Panc1 (cell line): ENCODE results near the gene CREB5. TPM values are rescaled to one million over a fixed set of nuclear protein-coding genes. Genes with fewer than 3 reads are reported as not detected.

Experiments
- ATAC-seq: fragments of 200-7000 bp; cut with Tn5 transposase; 2 replicates; pipeline ENCODE4 v1.9.1; 2020; ENCODE audit warnings: mild to moderate bottlenecking, moderate library complexity
- BruUV-seq: library from RNA; stranded (reverse); fragments of 400-500 nt; replicated peaks from 2 replicates; lab custom pipeline; 2021; lab: Mats Ljungman, UMichigan
- CTCF ChIA-PET: fragments of 300-600 bp; sonication (Branson Sonifier 250); formaldehyde crosslinking; loops from one replicate; lab custom pipeline; 2022; ENCODE audit warnings: antibody characterized with exemption; lab: Charles Lee
- POLR2A ChIA-PET: fragments of 300-600 bp; sonication (Branson Sonifier 250); formaldehyde crosslinking; loops from one replicate; lab custom pipeline; 2022; ENCODE audit warnings: antibody characterized with exemption; lab: Charles Lee
- DNase-seq: peaks from one replicate; pipeline ENCODE4 v3.0.0-alpha.2; 2010; ENCODE audit warnings: low read depth, low spot score
- H3K27ac ChIP-seq: 2 replicates; pipeline ENCODE4 v1.5.1; 2011; ENCODE audit warnings: mild to moderate bottlenecking, low read length, inconsistent platforms
- H3K27me3 ChIP-seq: fragments of 200-500 bp; sonication (Bioruptor generic); 2 replicates; pipeline ENCODE4 v1.6.0; 2014; ENCODE audit warnings: low read length, inconsistent platforms; ENCODE audit not compliant: control insufficient read depth, insufficient read depth
- H3K36me3 ChIP-seq: fragments of 200-500 bp; sonication (Bioruptor generic); 2 replicates; pipeline ENCODE4 v1.5.1; 2014; ENCODE audit warnings: inconsistent platforms, mild to moderate bottlenecking, low read length, moderate library complexity; ENCODE audit not compliant: control insufficient read depth, insufficient read depth
- H3K4me1 ChIP-seq: 2 replicates; pipeline ENCODE4 v1.5.1; 2011; ENCODE audit warnings: inconsistent platforms, mild to moderate bottlenecking, low read length, moderate library complexity; ENCODE audit not compliant: control insufficient read depth, insufficient read depth
- H3K4me3 ChIP-seq, 2 experiments: 2 replicates each; pipeline ENCODE4 v1.5.1; 2011 to 2012; ENCODE audit warnings: low read depth in 2 of 2, low read length in 2 of 2, mild to moderate bottlenecking in 2 of 2, inconsistent platforms in 1 of 2, moderate library complexity in 1 of 2
- H3K9me3 ChIP-seq: fragments of 200-500 bp; sonication (Bioruptor generic); 2 replicates; pipeline ENCODE4 v1.5.1; 2014; ENCODE audit warnings: low read depth, mild to moderate bottlenecking, inconsistent platforms, low read length, moderate library complexity; ENCODE audit not compliant: control insufficient read depth, insufficient read depth
- CTCF ChIP-seq: fragments of 450-650 bp; IDR thresholded peaks from 2 replicates; pipeline ENCODE4 v1.5.1; 2017; ENCODE audit warnings: mild to moderate bottlenecking
- POLR2AphosphoS5 ChIP-seq: IDR thresholded peaks from 2 replicates; pipeline ENCODE4 v1.6.1; 2012; ENCODE audit warnings: mild to moderate bottlenecking, low read depth, low read length, moderate library complexity
- REST ChIP-seq, 2 experiments: IDR thresholded peaks; 2 replicates each; pipeline ENCODE4 v1.6.1; 2011 to 2012; ENCODE audit warnings: low read depth in 2 of 2, control low read depth in 1 of 2, low read length in 1 of 2, mild to moderate bottlenecking in 1 of 2, moderate library complexity in 1 of 2; ENCODE audit not compliant: insufficient read depth in 1 of 2
- SIN3A ChIP-seq: IDR thresholded peaks from 2 replicates; pipeline ENCODE4 v1.6.1; 2012; ENCODE audit warnings: low read depth, mild to moderate bottlenecking, low read length, moderate library complexity, borderline replicate concordance; ENCODE audit not compliant: insufficient read depth
- TCF7L2 ChIP-seq: IDR thresholded peaks from 2 replicates; pipeline ENCODE4 v1.6.1; 2011; ENCODE audit warnings: mild to moderate bottlenecking, low read depth, low read length, inconsistent platforms
- in situ Hi-C: cut with HindIII; loops from 2 replicates; pipeline ENCODE4 v1.10.0; 2016; ENCODE audit warnings: low sequenced_read_pairs, low pct_unique_long_range_greater_than_20kb
- intact Hi-C: fragments of 100-400 bp; cut with micrococcal nuclease; formaldehyde crosslinking; loops from one replicate; pipeline ENCODE4 v1.10.0; 2022; ENCODE audit not compliant: unreplicated experiment
- total RNA-seq: library from RNA; stranded (reverse); gene quantifications from one replicate; pipeline ENCODE4 v1.2.1, GENCODE V29; 2021; ENCODE audit not compliant: unreplicated experiment

Gene CREB5
- total RNA-seq, 1 experiment from 2014 or later = 3.1 TPM

- no TSS peak for BruUV-seq
- peaks cover 17% of the 10 kb centered on the region for H3K27me3 ChIP-seq
- intact Hi-C loops = no loop called here
- no peak overlapping the region for H3K4me3 ChIP-seq
- no peaks in the 10 kb centered on the region for H3K4me1 ChIP-seq
- H3K9me3 ChIP-seq = no peaks in the 10 kb centered on the region
- ATAC-seq (no peak), DNase-seq (no peak)
- CTCF ChIA-PET = no interaction called here
- no peak for TF ChIP-seq POLR2AphosphoS5
- no peak for TF ChIP-seq SIN3A
- no peak for TF ChIP-seq TCF7L2
- no peak for TF ChIP-seq REST (IDR thresholded peaks at IDR 0.05; ENCODE audit: insufficient read depth in 1 of 2, low read depth in 2 of 2, low read length in 1 of 2)
- no peak for TF ChIP-seq CTCF
- POLR2A ChIA-PET = no interaction called here
- in situ Hi-C loops = no loop called here
- no peak overlapping the region for H3K27ac ChIP-seq
- no peaks in the 10 kb centered on the region for H3K36me3 ChIP-seq
Measured at GRCh38 chr7:28507525-28508282, 95.4 kb downstream of the CREB5 start.

GRCh38 chr7:28509251-28510025 is 97.1 kb downstream of the CREB5 start:
- TF ChIP-seq CTCF = no peak
- no peak for TF ChIP-seq REST (IDR thresholded peaks at IDR 0.05; ENCODE audit: insufficient read depth in 1 of 2, low read depth in 2 of 2, low read length in 1 of 2)
- no peak for TF ChIP-seq POLR2AphosphoS5
- TF ChIP-seq TCF7L2 = no peak
- no peak for TF ChIP-seq SIN3A
- Histone ChIP-seq H3K4me1 (no peaks in the 10 kb centered on the region), H3K27me3 (peaks cover 22% of the 10 kb centered on the region), H3K36me3 (no peaks in the 10 kb centered on the region), H3K4me3 (no peak overlapping the region), H3K9me3 (no peaks in the 10 kb centered on the region), H3K27ac (no peak overlapping the region)
- ATAC-seq (no peak), DNase-seq (no peak)
- no TSS peak for BruUV-seq
- intact Hi-C loops = no loop called here
- CTCF ChIA-PET = no interaction called here
- in situ Hi-C loops = no loop called here
- POLR2A ChIA-PET = no interaction called here
